Measurements from ENCODE around the gene NECAB2. TPM values are rescaled to one million over a fixed set of nuclear protein-coding genes. Genes with fewer than 3 reads are reported as not detected.
A peak's percentile ranks its signal among the peaks of the same experiment; 100 is the strongest.

NECAB2 gene
- total RNA-seq, 4 donors from 2014 or later = not detected

DNA sequence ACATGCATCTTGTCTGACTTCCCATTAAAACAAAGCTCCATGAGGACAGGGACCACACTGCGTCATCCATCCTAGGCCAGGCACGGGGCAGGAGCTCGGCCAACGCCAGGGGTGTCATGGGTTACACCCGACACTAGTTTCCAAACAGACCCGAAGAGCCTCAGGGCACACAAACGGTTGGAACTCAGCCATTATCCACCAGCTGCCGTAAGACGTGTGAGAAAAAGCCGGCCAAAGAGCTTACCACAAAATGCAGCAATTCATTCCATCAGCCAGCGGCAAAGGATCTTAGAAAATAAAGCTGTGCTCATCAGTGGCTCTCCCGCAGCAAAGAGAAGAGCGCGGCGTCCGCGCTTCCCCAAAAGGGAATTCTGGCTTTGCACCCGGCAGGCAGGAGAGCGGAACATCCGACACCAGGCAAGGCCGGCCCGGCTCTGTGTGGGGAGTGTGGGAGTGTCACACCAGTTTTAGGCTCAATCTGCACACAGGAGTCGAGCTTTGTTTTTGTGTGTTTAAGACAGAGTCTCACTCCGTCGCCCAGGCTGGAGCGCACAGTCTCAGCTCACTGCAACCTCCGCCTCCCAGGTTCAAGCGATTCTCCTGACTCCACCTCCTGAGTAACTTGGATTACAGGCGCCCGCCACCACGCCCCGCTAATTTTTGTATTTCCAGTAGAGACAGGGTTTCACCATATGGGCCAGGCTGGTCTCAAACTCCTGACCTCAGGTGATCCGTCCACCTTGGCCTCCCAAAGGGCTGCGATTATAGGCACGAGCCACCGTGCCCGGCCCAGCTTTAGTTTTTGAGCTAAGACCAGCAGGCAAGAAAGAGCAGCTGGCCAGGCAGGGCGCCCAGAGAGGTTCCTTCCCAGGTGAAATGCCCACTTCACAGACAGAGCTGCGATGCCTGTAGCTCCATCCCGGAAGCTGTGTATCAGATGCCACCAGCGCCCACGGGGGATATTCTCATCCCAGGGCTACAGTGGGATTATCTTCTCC, 73.1 kb downstream of the NECAB2 start:
- Histone ChIP-seq H3K27ac (no peak overlapping the region), H3K36me3 (no peaks in the 10 kb centered on the region), H3K4me1 (peaks cover 0 to 10% of the 10 kb centered on the region in 2 donors), H3K4me3 (peak overlapping the region in 3 of 4 donors; percentile 15 to 31 (median 30)), H3K27me3 (peaks cover 0 to 4% (median 3%) of the 10 kb centered on the region in 3 donors), H3K9me3 (no peaks in the 10 kb centered on the region)
- TF ChIP-seq, protein P1, sequence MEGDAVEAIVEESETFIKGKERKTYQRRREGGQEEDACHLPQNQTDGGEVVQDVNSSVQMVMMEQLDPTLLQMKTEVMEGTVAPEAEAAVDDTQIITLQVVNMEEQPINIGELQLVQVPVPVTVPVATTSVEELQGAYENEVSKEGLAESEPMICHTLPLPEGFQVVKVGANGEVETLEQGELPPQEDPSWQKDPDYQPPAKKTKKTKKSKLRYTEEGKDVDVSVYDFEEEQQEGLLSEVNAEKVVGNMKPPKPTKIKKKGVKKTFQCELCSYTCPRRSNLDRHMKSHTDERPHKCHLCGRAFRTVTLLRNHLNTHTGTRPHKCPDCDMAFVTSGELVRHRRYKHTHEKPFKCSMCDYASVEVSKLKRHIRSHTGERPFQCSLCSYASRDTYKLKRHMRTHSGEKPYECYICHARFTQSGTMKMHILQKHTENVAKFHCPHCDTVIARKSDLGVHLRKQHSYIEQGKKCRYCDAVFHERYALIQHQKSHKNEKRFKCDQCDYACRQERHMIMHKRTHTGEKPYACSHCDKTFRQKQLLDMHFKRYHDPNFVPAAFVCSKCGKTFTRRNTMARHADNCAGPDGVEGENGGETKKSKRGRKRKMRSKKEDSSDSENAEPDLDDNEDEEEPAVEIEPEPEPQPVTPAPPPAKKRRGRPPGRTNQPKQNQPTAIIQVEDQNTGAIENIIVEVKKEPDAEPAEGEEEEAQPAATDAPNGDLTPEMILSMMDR (IDR thresholded peaks at IDR 0.05 in 4 of 5, conservative IDR thresholded peaks at IDR 0.05 in 1 of 5) = no peak
- peak in 1 of 2 donors; percentile 11 for TF ChIP-seq POLR2A (IDR thresholded peaks at IDR 0.05)
- in situ Hi-C loops (cut with MboI; ENCODE audit: low sequenced_read_pairs in 4 of 4) = loop anchor here in 1 of 4 donors (10.0 kb wide), 1 partner anchor 116 kb away; no protein-coding TSS in a partner anchor
- ATAC-seq = peak in 1 of 2 donors; percentile 35
- DNase-seq = no peak
- intact Hi-C loops (cut with DNase I; ENCODE audit: low total_unique reads) = no loop called here

DNA sequence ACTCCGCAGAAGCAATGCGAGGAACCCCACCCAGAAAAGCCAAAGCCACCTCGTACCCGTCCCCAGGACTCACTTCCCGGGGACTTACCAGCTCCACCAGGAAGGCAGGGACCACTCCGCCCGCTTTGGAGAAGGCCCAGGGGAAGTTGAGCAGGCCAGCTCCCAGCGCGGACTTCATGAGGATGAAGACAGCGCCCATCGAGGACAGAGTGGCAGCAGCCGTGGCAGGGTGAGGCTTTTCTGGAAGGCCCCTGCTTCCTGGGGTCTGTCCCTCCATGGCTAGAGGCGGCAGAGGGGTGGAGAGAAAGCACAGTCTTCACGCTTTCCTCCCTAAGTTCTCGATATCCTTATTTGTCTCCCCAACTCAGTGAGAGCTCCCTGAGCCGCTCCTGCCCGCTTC, 73.8 kb downstream of the NECAB2 start:
- no peak for ATAC-seq
- TF ChIP-seq POLR2A (IDR thresholded peaks at IDR 0.05) = no peak
- TF ChIP-seq, protein P1 (IDR thresholded peaks at IDR 0.05 in 4 of 5, conservative IDR thresholded peaks at IDR 0.05 in 1 of 5) = no peak
- peaks cover 0 to 4% (median 3%) of the 10 kb centered on the region in 3 donors for H3K27me3 ChIP-seq
- peaks cover 0 to 10% of the 10 kb centered on the region in 2 donors for H3K4me1 ChIP-seq
- DNase-seq = no peak
- intact Hi-C loops (cut with DNase I; ENCODE audit: low total_unique reads) (no loop called here), in situ Hi-C loops (cut with MboI; ENCODE audit: low sequenced_read_pairs in 4 of 4) (loop anchor here in 1 of 4 donors (10.0 kb wide), 1 partner anchor 117 kb away; no protein-coding TSS in a partner anchor)
- H3K36me3 ChIP-seq = no peaks in the 10 kb centered on the region
- no peaks in the 10 kb centered on the region for H3K9me3 ChIP-seq
- no peak overlapping the region for H3K27ac ChIP-seq
- H3K4me3 ChIP-seq = no peak overlapping the region

DNA sequence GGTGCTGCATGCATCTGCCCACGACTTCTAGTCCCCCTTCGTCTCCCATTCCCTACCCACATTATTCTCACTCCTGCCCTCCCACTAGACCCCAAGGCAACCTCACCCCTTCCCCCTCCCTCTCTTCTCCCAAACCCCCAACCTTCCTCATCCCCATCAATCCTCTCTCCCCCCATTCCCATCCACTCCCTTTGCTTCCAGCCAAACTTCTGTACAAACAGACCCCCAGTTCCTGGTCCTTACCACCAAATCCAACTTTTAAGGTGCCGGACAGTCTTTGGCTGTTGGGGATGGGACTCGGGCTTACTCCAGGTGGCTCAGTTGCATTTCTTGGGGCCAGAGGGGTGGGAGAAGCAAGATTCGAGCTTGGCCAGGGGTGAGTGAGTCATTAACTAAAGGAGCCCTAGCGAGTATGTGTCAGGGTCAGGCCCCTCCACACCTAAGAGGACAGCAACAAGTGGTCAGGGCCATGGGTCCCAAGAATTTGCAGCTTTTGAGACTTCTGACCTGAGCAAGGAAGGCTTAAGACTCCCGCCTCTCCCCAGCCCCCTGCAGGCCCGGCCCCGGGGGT, 74.3 kb downstream of the NECAB2 start, which contains the start of gene SLC38A8:
Gene SLC38A8, minus strand, starts transcription at position 488 of the 571 bp plus-strand sequence. CDS start 638 bp downstream, outside the sequence.
- H3K4me1 ChIP-seq = peaks cover 0 to 10% of the 10 kb centered on the region in 2 donors
- H3K36me3 ChIP-seq = no peaks in the 10 kb centered on the region
- no peak within 1 kb of the TSS for H3K4me3 ChIP-seq
- in situ Hi-C loops (cut with MboI; ENCODE audit: low sequenced_read_pairs in 4 of 4) (loop anchor here in 1 of 4 donors (10.0 kb wide), 1 partner anchor 118 kb away; no protein-coding TSS in a partner anchor), intact Hi-C loops (cut with DNase I; ENCODE audit: low total_unique reads) (no loop called here)
- no peak for DNase-seq
- H3K9me3 ChIP-seq = no peaks in the 10 kb centered on the region
- H3K27ac ChIP-seq = no peak within 1 kb of the TSS
- TF ChIP-seq POLR2A (IDR thresholded peaks at IDR 0.05) = no peak
- TF ChIP-seq, protein P1 (IDR thresholded peaks at IDR 0.05 in 4 of 5, conservative IDR thresholded peaks at IDR 0.05 in 1 of 5) = no peak
- ATAC-seq = no peak
- peaks cover 0 to 4% (median 3%) of the 10 kb centered on the region in 3 donors for H3K27me3 ChIP-seq

DNA sequence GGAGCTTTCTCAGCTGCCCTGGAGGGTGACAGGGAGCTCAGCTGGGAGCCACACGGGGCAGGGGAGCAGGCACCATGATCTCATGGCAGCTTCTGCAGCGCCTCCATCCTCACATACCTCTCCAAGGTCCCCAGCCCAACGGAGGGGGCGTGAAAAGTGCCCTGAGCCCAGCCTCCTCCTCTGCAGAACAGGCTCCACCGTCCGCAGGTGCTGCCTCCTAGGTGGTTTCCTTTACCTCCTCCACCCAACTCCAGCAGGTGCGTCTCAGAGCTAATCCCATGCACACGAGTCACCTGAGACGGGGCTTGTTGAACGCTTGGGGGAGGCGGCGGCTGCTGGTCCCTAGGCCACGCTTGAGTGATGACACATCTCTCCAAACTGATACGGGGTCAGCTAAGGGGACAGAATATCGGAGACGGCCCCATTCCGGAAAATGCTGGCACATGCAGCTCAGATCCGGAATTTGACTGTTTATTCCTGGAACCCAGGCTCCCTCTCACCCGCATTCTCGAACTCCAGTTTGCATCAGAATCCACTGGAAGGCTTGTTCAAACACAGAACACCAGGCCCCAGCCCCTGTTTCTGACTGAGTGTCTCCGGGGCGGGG, 74.9 kb downstream of the NECAB2 start:
- in situ Hi-C loops (cut with MboI; ENCODE audit: low sequenced_read_pairs in 4 of 4) = loop anchor here in 1 of 4 donors (10.0 kb wide), 1 partner anchor 118 kb away; no protein-coding TSS in a partner anchor
- no peak for ATAC-seq

More for the DNA sequence above, 74.9 kb downstream of the NECAB2 start:
- H3K4me3 ChIP-seq = no peak overlapping the region
- H3K27me3 ChIP-seq = peaks cover 0 to 4% (median 3%) of the 10 kb centered on the region in 3 donors
- intact Hi-C loops (cut with DNase I; ENCODE audit: low total_unique reads) = no loop called here
- no peak for TF ChIP-seq POLR2A (IDR thresholded peaks at IDR 0.05)
- TF ChIP-seq, protein P1 (IDR thresholded peaks at IDR 0.05 in 4 of 5, conservative IDR thresholded peaks at IDR 0.05 in 1 of 5) = no peak
- DNase-seq = no peak
- no peak overlapping the region for H3K27ac ChIP-seq
- H3K36me3 ChIP-seq = no peaks in the 10 kb centered on the region
- no peaks in the 10 kb centered on the region for H3K9me3 ChIP-seq
- peaks cover 0 to 10% of the 10 kb centered on the region in 2 donors for H3K4me1 ChIP-seq
